Kidney (tissue), 14 donors: ENCODE data around the gene PLCZ1. TPM values are rescaled to one million over a fixed set of nuclear protein-coding genes. Genes with fewer than 3 reads are reported as not detected.

Source experiments
- DNase-seq, 5 donors: peaks; one replicate each; pipeline ENCODE4 v3.0.0-alpha.2; 2013 to 2020
- FAIRE-seq: peaks from 2 replicates; lab custom pipeline; 2012; peaks lifted over from hg19 to GRCh38; lab: Jason Lieb, UNC
- H3K27ac ChIP-seq, 2 donors: one replicate each; pipeline ENCODE4 v1.7.0; 2013; ENCODE audit warnings: low read depth in 2 of 2, low read length in 2 of 2, inconsistent platforms in 1 of 2
- H3K27me3 ChIP-seq: one replicate; pipeline ENCODE4 v1.7.1; 2013; ENCODE audit warnings: low read length, inconsistent platforms; ENCODE audit not compliant: control insufficient read depth, insufficient read depth
- H3K36me3 ChIP-seq, 3 donors: one replicate each; pipeline versions ENCODE4 v1.7.0 to v1.7.1; 2013; ENCODE audit warnings: low read length in 3 of 3, control low read depth in 1 of 3, inconsistent platforms in 1 of 3; ENCODE audit not compliant: insufficient read depth in 3 of 3, control insufficient read depth in 2 of 3
- H3K4me1 ChIP-seq, 3 donors: one replicate each; pipeline versions ENCODE4 v1.7.0 to v1.7.1; 2013; ENCODE audit warnings: low read length in 3 of 3, inconsistent platforms in 1 of 3, low read depth in 1 of 3; ENCODE audit not compliant: control insufficient read depth in 2 of 3, insufficient read depth in 2 of 3
- H3K4me3 ChIP-seq, 3 donors: one replicate each; pipeline versions ENCODE4 v1.7.0 to v1.8.1; 2013; ENCODE audit warnings: low read length in 3 of 3, control low read depth in 1 of 3, inconsistent platforms in 1 of 3
- H3K9ac ChIP-seq, 3 donors: one replicate each; pipeline versions ENCODE4 v1.7.0 to v1.7.1; 2013; ENCODE audit warnings: low read length in 3 of 3, control low read depth in 1 of 3, inconsistent platforms in 1 of 3
- H3K9me3 ChIP-seq, 3 donors: one replicate each; pipeline versions ENCODE4 v1.7.0 to v1.7.1; 2013; ENCODE audit warnings: low read length in 3 of 3, control low read depth in 1 of 3, inconsistent platforms in 1 of 3; ENCODE audit not compliant: control insufficient read depth in 2 of 3, insufficient read depth in 1 of 3
- CTCF ChIP-seq: IDR thresholded peaks from 3 replicates; pipeline ENCODE4 v1.5.1; 2012; ENCODE audit warnings: mild to moderate bottlenecking, moderate library complexity, borderline replicate concordance; ENCODE audit not compliant: insufficient read depth; ENCODE audit errors: extremely low read depth
- intact Hi-C: fragments of 100-400 bp; cut with DNase I; formaldehyde crosslinking; loops from one replicate; pipeline ENCODE4 v1.11.1; 2022
- polyA plus RNA-seq: library from polyadenylated mRNA; stranded (reverse); fragments of 350-450 nt; fragmentation: Illumina TruSeq; extraction: RNeasy Lipid Tissue Mini Kit (QIAGEN cat#74804); gene quantifications from one replicate; pipeline ENCODE4 v1.2.3, GENCODE V29; 2014; ENCODE audit warnings: low read depth, low replicate concordance; ENCODE audit not compliant: insufficient read depth
- total RNA-seq: library from RNA; stranded (reverse); fragmentation: NEBNext Ultra II Directional; extraction: Animal tissue kit (Norgen Biotek cat#: 25700); gene quantifications from one replicate; pipeline ENCODE4 v1.2.1, GENCODE V29; 2021
- donor health status: control.
- donor health status: control.
- donor health status: control.
- donor health status: control.
- donor health status: control.
- donor health status: DM: yes; HTN: yes; CAD: no.
- donor health status: Normal renal cell carcinoma (clear cell type).

Gene PLCZ1
- total and polyA plus RNA-seq, 2 donors from 2014 or later, result not detected

GRCh38 chr12:18750085-18750484, 12.3 kb upstream of the PLCZ1 start:
- DNase-seq, result peak in 1 of 5 donors; percentile 9
- H3K4me3 ChIP-seq, result no peak overlapping the region
- FAIRE-seq, result no peak
- H3K4me1 ChIP-seq, result peaks cover 0 to 5% (median 3%) of the 10 kb centered on the region in 3 donors
- H3K36me3 ChIP-seq, result no peaks in the 10 kb centered on the region
- no peak for TF ChIP-seq CTCF
- no peaks in the 10 kb centered on the region for H3K27me3 ChIP-seq
- intact Hi-C loops, result no loop called here
- no peaks in the 10 kb centered on the region for H3K9me3 ChIP-seq
- H3K9ac ChIP-seq, result no peak overlapping the region
- no peak overlapping the region for H3K27ac ChIP-seq

- FAIRE-seq, result no peak
- Histone ChIP-seq H3K9ac (no peak overlapping the region), H3K36me3 (no peaks in the 10 kb centered on the region), H3K4me3 (no peak overlapping the region), H3K9me3 (no peaks in the 10 kb centered on the region), H3K4me1 (peaks cover 0 to 5% (median 3%) of the 10 kb centered on the region in 3 donors), H3K27me3 (no peaks in the 10 kb centered on the region), H3K27ac (no peak overlapping the region)
- no peak for TF ChIP-seq CTCF
- DNase-seq, result no peak
- intact Hi-C loops, result no loop called here
Measured at GRCh38 chr12:18749386-18749957, 11.7 kb upstream of the PLCZ1 start.

GRCh38 chr12:18747895-18748294, 10.1 kb upstream of the PLCZ1 start:
- H3K4me1 ChIP-seq, result peaks cover 0 to 2% (median 0%) of the 10 kb centered on the region in 3 donors
- peak in 2 of 5 donors; percentile 16 to 22 for DNase-seq
- FAIRE-seq, result no peak
- no peaks in the 10 kb centered on the region for H3K27me3 ChIP-seq
- no peaks in the 10 kb centered on the region for H3K36me3 ChIP-seq
- no peaks in the 10 kb centered on the region for H3K9me3 ChIP-seq
- no peak for TF ChIP-seq CTCF
- H3K27ac ChIP-seq, result no peak overlapping the region
- intact Hi-C loops, result no loop called here
- H3K4me3 ChIP-seq, result no peak overlapping the region
- H3K9ac ChIP-seq, result no peak overlapping the region

- DNase-seq (no peak), FAIRE-seq (no peak)
- Histone ChIP-seq H3K4me3 (no peak overlapping the region), H3K4me1 (no peaks in the 10 kb centered on the region), H3K36me3 (no peaks in the 10 kb centered on the region), H3K9me3 (peaks cover 0 to 15% (median 0%) of the 10 kb centered on the region in 3 donors), H3K27ac (no peak overlapping the region), H3K9ac (no peak overlapping the region), H3K27me3 (no peaks in the 10 kb centered on the region)
- TF ChIP-seq CTCF, result no peak
- intact Hi-C loops, result no loop called here
Measured at GRCh38 chr12:18731156-18731555, 6.7 kb downstream of the PLCZ1 start.
